ENCODE measurements around the gene NRSN1. TPM values are rescaled to one million over a fixed set of nuclear protein-coding genes. Genes with fewer than 3 reads are reported as not detected.
"Not testable (repeated sequence)": the region's sequence is repeated elsewhere in the genome, so short reads cannot be mapped to it uniquely, and the experiment has no call there.

Gene NRSN1
- total RNA-seq, 2 experiments from 2014 or later = not detected

- TF ChIP-seq CTCF (conservative IDR thresholded peaks at IDR 0.05; ENCODE audit: low read length) (no peak), EZH2phosphoT487 (IDR thresholded peaks at IDR 0.05; ENCODE audit: borderline replicate concordance, low read depth, low read length) (no peak)
These were observed 13.1 kb downstream of the NRSN1 start for GRCh38 chr6:24139080-24139479.

GRCh38 chr6:24139639-24140038 is 13.6 kb downstream of the NRSN1 start:
- ChIA-PET CTCF (ENCODE audit: unreplicated experiment) (no interaction called here), POLR2A (no interaction called here)
- Histone ChIP-seq H2AFZ (ENCODE audit: low read length) (no peak overlapping the region), H3K4me2 (ENCODE audit: low read length) (no peak overlapping the region), H3K36me3 (ENCODE audit: insufficient read depth, low read length) (no peaks in the 10 kb centered on the region), H4K20me1 (ENCODE audit: insufficient read depth, low read length) (no peaks in the 10 kb centered on the region), H3K79me2 (ENCODE audit: insufficient read depth, low read depth, low read length) (no peaks in the 10 kb centered on the region), H3K27ac (ENCODE audit: low read depth, low read length, poor library complexity, severe bottlenecking) (no peak overlapping the region), H3K4me1 (ENCODE audit: insufficient read depth, low read length, poor library complexity, severe bottlenecking) (no peaks in the 10 kb centered on the region), H3K4me3 (ENCODE audit: low read depth, low read length, poor library complexity, severe bottlenecking) (no peak overlapping the region), H3K9me3 (ENCODE audit: low read length) (no peaks in the 10 kb centered on the region), H3K9me2 (ENCODE audit: insufficient read depth, low read length) (no peaks in the 10 kb centered on the region)
- no TSS peak for BruUV-seq (replicated peaks)
- DNase-seq (ENCODE audit: low spot score) = no peak
- TF ChIP-seq CTCF (conservative IDR thresholded peaks at IDR 0.05; ENCODE audit: low read length) (no peak), EZH2phosphoT487 (IDR thresholded peaks at IDR 0.05; ENCODE audit: borderline replicate concordance, low read depth, low read length) (no peak)
- intact Hi-C loops (cut with micrococcal nuclease; ENCODE audit: unreplicated experiment) = no loop called here

More at GRCh38 chr6:24139080-24139479, 13.1 kb downstream of the NRSN1 start:
- Histone ChIP-seq H3K4me2 (ENCODE audit: low read length) (no peak overlapping the region), H3K27ac (ENCODE audit: low read depth, low read length, poor library complexity, severe bottlenecking) (no peak overlapping the region), H3K36me3 (ENCODE audit: insufficient read depth, low read length) (no peaks in the 10 kb centered on the region), H3K79me2 (ENCODE audit: insufficient read depth, low read depth, low read length) (no peaks in the 10 kb centered on the region), H4K20me1 (ENCODE audit: insufficient read depth, low read length) (no peaks in the 10 kb centered on the region), H3K4me1 (ENCODE audit: insufficient read depth, low read length, poor library complexity, severe bottlenecking) (no peaks in the 10 kb centered on the region), H3K9me3 (ENCODE audit: low read length) (no peaks in the 10 kb centered on the region), H3K4me3 (ENCODE audit: low read depth, low read length, poor library complexity, severe bottlenecking) (no peak overlapping the region), H2AFZ (ENCODE audit: low read length) (no peak overlapping the region), H3K9me2 (ENCODE audit: insufficient read depth, low read length) (no peaks in the 10 kb centered on the region)
- no TSS peak for BruUV-seq (replicated peaks)
- no peak for DNase-seq (ENCODE audit: low spot score)
- intact Hi-C loops (cut with micrococcal nuclease; ENCODE audit: unreplicated experiment) = no loop called here
- POLR2A ChIA-PET = no interaction called here
- CTCF ChIA-PET (ENCODE audit: unreplicated experiment) = no interaction called here

- TF ChIP-seq EZH2phosphoT487 (IDR thresholded peaks at IDR 0.05; ENCODE audit: borderline replicate concordance, low read depth, low read length) (no peak), CTCF (conservative IDR thresholded peaks at IDR 0.05; ENCODE audit: low read length) (no peak)
- Histone ChIP-seq H3K4me1 (ENCODE audit: insufficient read depth, low read length, poor library complexity, severe bottlenecking) (no peaks in the 10 kb centered on the region), H3K9me3 (ENCODE audit: low read length) (no peaks in the 10 kb centered on the region), H3K79me2 (ENCODE audit: insufficient read depth, low read depth, low read length) (no peaks in the 10 kb centered on the region), H4K20me1 (ENCODE audit: insufficient read depth, low read length) (no peaks in the 10 kb centered on the region), H2AFZ (ENCODE audit: low read length) (no peak overlapping the region), H3K36me3 (ENCODE audit: insufficient read depth, low read length) (no peaks in the 10 kb centered on the region), H3K4me2 (ENCODE audit: low read length) (no peak overlapping the region), H3K9me2 (ENCODE audit: insufficient read depth, low read length) (no peaks in the 10 kb centered on the region), H3K4me3 (ENCODE audit: low read depth, low read length, poor library complexity, severe bottlenecking) (no peak overlapping the region), H3K27ac (ENCODE audit: low read depth, low read length, poor library complexity, severe bottlenecking) (no peak overlapping the region)
- no TSS peak for BruUV-seq (replicated peaks)
- no peak for DNase-seq (ENCODE audit: low spot score)
- CTCF ChIA-PET (ENCODE audit: unreplicated experiment) = interaction anchor here (0.5 kb wide), 1 partner anchor 108 kb away, joined by 3 read pairs; no protein-coding TSS in a partner anchor
- intact Hi-C loops (cut with micrococcal nuclease; ENCODE audit: unreplicated experiment) = no loop called here
- POLR2A ChIA-PET = no interaction called here
These were observed 14.6 kb downstream of the NRSN1 start for GRCh38 chr6:24140591-24140990.

GRCh38 chr6:24142733-24143132 is 16.7 kb downstream of the NRSN1 start:
- intact Hi-C loops (cut with micrococcal nuclease; ENCODE audit: unreplicated experiment); CTCF ChIA-PET (ENCODE audit: unreplicated experiment); H3K9me3 ChIP-seq (ENCODE audit: low read length); H3K4me3 ChIP-seq (ENCODE audit: low read depth, low read length, poor library complexity, severe bottlenecking); H4K20me1 ChIP-seq (ENCODE audit: insufficient read depth, low read length); H3K36me3 ChIP-seq (ENCODE audit: insufficient read depth, low read length); DNase-seq (ENCODE audit: low spot score); H3K9me2 ChIP-seq (ENCODE audit: insufficient read depth, low read length); H3K79me2 ChIP-seq (ENCODE audit: insufficient read depth, low read depth, low read length); BruUV-seq (replicated peaks); H2AFZ ChIP-seq (ENCODE audit: low read length); H3K4me2 ChIP-seq (ENCODE audit: low read length); H3K4me1 ChIP-seq (ENCODE audit: insufficient read depth, low read length, poor library complexity, severe bottlenecking); H3K27ac ChIP-seq (ENCODE audit: low read depth, low read length, poor library complexity, severe bottlenecking): not testable (repeated sequence)
- POLR2A ChIA-PET = interaction anchor here (1.0 kb wide), 1 partner anchor 15 kb away, joined by 3 read pairs; no protein-coding TSS in a partner anchor

All from OCI-LY7 (cell line).